A549 treated with CpdA at 1 μM for 4 hours (cell line): ENCODE results near the gene DDX54. TPM values are rescaled to one million over a fixed set of nuclear protein-coding genes. Genes with fewer than 3 reads are reported as not detected.

Source experiments
- total RNA-seq: library from RNA; stranded (reverse); fragments of 200-300 nt; extraction: Qiagen RNA extraction; gene quantifications from 5 replicates; pipeline ENCODE4 v1.2.3, GENCODE V29; 2022; ENCODE audit warnings: low read depth

DDX54 gene, protein sequence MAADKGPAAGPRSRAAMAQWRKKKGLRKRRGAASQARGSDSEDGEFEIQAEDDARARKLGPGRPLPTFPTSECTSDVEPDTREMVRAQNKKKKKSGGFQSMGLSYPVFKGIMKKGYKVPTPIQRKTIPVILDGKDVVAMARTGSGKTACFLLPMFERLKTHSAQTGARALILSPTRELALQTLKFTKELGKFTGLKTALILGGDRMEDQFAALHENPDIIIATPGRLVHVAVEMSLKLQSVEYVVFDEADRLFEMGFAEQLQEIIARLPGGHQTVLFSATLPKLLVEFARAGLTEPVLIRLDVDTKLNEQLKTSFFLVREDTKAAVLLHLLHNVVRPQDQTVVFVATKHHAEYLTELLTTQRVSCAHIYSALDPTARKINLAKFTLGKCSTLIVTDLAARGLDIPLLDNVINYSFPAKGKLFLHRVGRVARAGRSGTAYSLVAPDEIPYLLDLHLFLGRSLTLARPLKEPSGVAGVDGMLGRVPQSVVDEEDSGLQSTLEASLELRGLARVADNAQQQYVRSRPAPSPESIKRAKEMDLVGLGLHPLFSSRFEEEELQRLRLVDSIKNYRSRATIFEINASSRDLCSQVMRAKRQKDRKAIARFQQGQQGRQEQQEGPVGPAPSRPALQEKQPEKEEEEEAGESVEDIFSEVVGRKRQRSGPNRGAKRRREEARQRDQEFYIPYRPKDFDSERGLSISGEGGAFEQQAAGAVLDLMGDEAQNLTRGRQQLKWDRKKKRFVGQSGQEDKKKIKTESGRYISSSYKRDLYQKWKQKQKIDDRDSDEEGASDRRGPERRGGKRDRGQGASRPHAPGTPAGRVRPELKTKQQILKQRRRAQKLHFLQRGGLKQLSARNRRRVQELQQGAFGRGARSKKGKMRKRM
- total RNA-seq: 52.0 to 89.2 TPM (median 82.5 TPM) in 5 replicates

DNA sequence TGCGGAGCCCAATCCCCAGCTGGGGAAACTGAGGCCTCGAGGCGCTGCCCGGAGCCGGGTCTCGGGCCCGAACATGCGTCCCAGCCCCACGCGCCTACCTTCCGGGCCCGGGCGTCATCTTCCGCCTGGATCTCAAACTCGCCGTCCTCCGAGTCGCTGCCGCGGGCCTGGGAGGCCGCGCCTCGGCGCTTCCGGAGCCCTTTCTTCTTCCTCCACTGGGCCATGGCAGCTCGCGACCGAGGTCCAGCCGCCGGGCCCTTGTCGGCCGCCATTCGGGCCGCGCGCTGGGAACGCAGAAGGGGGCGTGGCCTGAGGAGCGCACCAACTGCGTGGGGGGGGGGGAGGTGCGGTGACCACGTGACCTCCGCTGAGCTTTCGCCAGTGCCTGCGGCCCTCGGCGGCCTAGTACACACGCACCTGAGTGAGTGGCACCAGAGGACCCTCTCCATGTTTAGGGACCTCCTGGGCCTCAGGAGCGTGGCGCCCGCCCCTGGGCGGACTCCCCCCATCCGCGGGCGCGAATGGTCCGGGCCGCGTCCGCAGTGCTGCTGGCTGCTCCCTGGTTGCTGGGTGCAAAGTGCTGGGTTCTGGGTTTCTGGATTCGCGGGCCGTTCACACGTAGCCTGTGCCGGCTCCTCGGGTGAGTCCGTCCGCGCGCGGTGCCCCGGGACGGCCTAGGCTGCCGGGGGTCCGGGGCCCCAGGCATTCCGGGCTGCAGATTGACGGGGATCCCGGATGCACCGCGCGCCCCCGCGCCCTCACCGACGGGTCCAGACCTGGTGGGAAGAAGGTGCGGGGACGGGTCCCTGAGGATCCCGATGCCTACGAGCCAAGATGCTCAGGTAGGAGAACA is at the start of gene DDX54, which contains the start of gene RITA1:
DDX54 (minus strand) TSS at position 299 of the 853 bp plus-strand sequence; CDS start at position 272, 27 bp downstream.
RITA1 (plus strand) TSS at position 542 of the 853 bp plus-strand sequence. CDS start 1,026 bp downstream, outside the sequence.

DNA sequence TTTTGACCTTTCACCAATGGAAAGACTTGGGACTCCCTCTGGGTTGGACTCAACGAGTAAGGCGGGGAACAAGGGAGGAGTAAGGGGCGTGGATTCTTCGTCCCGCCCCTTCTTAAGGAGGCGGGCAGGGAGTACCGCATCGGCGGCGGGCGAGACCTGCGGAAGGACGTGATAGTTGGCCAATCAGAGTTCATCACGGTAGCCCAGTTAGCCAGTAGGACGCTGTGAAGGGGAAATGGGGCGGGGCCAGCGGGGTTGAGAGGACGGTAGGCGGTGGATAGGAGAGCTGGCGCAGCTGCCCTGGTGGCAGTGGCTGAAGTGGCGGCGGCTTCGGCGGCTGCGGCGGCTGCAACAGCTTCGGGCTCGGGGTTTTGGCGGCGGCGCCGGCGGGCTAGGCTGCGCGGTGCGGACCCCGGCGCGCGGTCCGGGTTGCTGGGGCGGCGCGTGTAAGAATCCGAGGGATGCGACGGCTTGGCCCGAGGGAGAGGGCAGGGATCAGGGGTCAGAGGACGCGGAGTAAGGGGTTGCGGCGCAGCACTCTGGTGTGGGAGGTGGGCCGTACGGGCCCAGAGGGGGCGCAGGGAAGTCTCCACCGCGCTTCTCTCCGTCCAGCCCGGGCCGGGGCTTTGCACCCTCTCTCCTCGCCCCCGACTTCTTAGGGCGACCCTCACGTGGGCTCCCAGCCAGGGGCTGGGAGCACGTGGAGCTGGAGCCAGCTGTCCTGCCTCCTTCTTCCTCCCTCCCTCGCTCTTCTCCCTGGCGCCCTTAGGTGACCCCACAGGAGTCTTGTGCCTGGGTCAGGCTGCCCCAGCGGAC is 36.1 kb upstream of the DDX54 start, which contains the start of gene TPCN1:
TPCN1 (plus strand) TSS at position 284 of the 816 bp plus-strand sequence. CDS start 5,389 bp downstream, outside the sequence.

DNA sequence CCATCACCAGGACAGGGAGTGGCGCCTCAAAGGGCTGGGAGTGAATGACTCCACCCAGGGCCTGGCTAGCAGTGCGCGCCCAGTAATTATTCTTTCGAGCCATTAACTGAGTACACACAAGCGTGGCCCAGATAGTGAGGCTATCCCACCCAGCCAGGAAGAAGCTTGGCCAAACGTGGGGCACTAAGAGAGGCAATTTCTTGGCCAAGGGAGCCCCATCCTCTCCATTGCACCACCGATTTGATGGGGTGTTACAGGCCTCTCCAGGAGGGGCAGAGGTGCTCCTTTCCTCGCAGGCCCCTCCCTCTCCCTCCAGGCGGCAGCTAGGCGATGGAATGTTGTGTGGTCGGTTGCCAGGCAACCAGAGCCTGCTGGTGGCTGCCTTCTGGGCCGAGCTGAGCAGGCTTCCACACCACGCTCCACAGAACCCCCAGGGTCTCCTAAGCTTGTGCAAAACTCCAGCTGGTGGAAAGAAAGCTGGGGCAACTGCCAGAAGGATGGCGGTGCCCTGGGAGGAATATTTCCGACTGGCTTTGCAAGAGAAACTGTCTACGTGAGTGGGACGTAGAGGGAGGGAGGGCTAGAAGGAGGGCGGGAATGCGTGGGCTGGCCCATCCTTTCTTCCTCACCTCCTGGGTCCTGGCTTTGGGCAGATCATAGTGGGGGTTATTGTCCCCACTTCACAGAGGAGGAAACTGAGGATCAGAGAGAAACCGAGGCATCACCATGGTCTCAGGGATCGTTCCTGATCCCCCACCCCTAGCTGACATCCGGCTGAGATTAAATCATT is 35.7 kb downstream of the DDX54 start, which contains the start of gene CFAP73:
CFAP73 (plus strand) TSS at position 364 of the 790 bp plus-strand sequence; CDS start at position 498, 134 bp downstream.

DNA sequence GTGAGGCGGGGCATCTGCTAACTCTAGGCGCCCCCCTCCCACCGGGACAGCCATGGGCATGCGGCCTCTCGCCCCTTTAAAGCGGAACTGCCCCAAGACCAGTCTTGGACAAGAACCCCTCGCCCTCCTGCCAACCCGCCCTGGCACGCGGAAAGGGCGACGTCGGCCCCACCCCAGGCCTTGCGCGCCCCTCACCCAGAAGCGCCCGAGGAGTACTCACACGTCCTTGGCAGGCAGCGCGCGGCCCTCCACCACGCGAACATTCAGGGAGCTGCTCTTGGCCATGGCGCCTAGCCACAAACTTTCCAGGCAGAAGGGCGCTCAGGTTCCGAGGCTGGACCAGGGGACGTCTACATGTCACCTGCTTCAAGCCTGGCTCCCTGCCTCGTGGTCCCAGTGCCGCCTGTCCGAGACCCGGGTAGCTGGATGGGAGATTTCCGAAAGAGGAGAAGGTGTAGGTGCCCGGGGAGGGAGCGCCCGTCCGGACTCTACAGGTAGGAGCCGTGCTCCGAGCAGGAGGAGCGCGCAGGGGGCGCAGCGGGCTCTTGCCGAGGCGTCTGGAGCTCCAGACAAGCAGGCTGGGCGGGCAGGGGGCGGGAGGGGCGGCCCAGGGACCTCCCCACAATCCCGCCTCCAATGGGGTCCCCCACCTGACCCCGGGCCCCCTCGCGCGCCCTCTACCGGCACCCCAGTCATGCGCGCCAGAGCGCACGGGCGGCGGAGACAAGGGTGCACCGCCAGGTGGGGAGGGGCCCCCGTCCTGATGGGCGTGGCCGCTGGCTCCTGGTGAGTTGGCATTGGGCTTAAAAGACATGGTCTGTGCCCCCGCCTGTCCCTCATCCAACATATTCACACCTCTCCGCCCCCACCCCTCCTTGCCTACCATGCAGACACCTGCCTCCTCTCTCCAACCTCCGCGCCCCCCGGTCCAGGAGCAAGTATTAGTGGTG is 49.8 kb downstream of the DDX54 start, which contains the start of gene RASAL1:
RASAL1 (minus strand) TSS at position 584 of the 950 bp plus-strand sequence; CDS start at position 285, 299 bp downstream.

Other genes with a start within 250 kb of the DDX54 start
- 23.3 to 29.8 TPM (median 28.1 TPM) in 5 replicates for gene OAS3, start 247.0 kb downstream of the DDX54 start, total RNA-seq
- gene OAS2, start 207.0 kb downstream of the DDX54 start, total RNA-seq: 0.22 to 0.38 TPM (median 0.30 TPM) in 5 replicates
- gene DTX1, start 128.7 kb downstream of the DDX54 start, total RNA-seq: 0.32 to 0.67 TPM (median 0.46 TPM) in 5 replicates
- 0.19 to 0.62 TPM (median 0.28 TPM) in 5 replicates for gene RASAL1, start 49.7 kb downstream of the DDX54 start, total RNA-seq
- 0.11 to 0.15 TPM in 2 of 5 replicates, not detected in the others for gene CFAP73, start 35.8 kb downstream of the DDX54 start, total RNA-seq
- 27.9 to 38.7 TPM (median 35.9 TPM) in 5 replicates for gene RITA1, start 243 bp upstream of the DDX54 start, total RNA-seq
- 17.8 to 23.3 TPM (median 18.5 TPM) in 5 replicates for gene TPCN1, start 36.0 kb upstream of the DDX54 start, total RNA-seq
- 7.1 to 10.2 TPM (median 8.5 TPM) in 5 replicates for gene SLC8B1, start 149.6 kb upstream of the DDX54 start, total RNA-seq
- 26.5 to 38.3 TPM (median 29.7 TPM) in 5 replicates for gene PLBD2, start 173.1 kb upstream of the DDX54 start, total RNA-seq
- 0.31 to 0.64 TPM (median 0.54 TPM) in 5 replicates for gene SDS, start 218.4 kb upstream of the DDX54 start, total RNA-seq
- gene SDSL, start 236.9 kb upstream of the DDX54 start, total RNA-seq: 21.4 to 28.4 TPM (median 24.1 TPM) in 5 replicates